IMR-90 (cell line): ENCODE results near the gene SLC16A4. TPM values are rescaled to one million over a fixed set of nuclear protein-coding genes. Genes with fewer than 3 reads are reported as not detected.

Experiments
- ATAC-seq: fragments of 200-7000 bp; cut with Tn5 transposase; 2 replicates; pipeline ENCODE4 v1.9.1; 2020; ENCODE audit warnings: low read depth, mild to moderate bottlenecking, moderate library complexity
- BruUV-seq: library from RNA; stranded (reverse); fragments of 400-500 nt; replicated peaks from 2 replicates; lab custom pipeline; 2021; lab: Mats Ljungman, UMichigan
- CTCF ChIA-PET: fragments of 300-600 bp; formaldehyde crosslinking; extraction: SDS; loops from one replicate; lab custom pipeline; 2021; ENCODE audit warnings: antibody characterized with exemption; lab: Yijun Ruan, JAX
- POLR2A ChIA-PET: fragments of 300-600 bp; sonication (Branson Sonifier 250); formaldehyde crosslinking; loops from one replicate; lab custom pipeline; 2022; ENCODE audit warnings: antibody characterized with exemption; ENCODE audit not compliant: unreplicated experiment; lab: Charles Lee
- DNase-seq: peaks from one replicate; pipeline ENCODE4 v3.0.0; 2013
- H2AFZ ChIP-seq: replicated peaks from 2 replicates; pipeline ENCODE3; 2013; ENCODE audit warnings: low read length, mild to moderate bottlenecking; ENCODE audit not compliant: poor library complexity
- H2AK5ac ChIP-seq: 2 replicates; pipeline ENCODE4 v1.6.1; 2013; ENCODE audit warnings: low read depth, low read length, inconsistent platforms
- H2AK9ac ChIP-seq: replicated peaks from 2 replicates; pipeline ENCODE3; 2013; ENCODE audit warnings: mild to moderate bottlenecking, low read depth, low read length, moderate library complexity; ENCODE audit not compliant: poor library complexity
- H2BK120ac ChIP-seq: 2 replicates; pipeline ENCODE4 v1.6.1; 2013; ENCODE audit warnings: low read depth, low read length, inconsistent platforms
- H2BK15ac ChIP-seq: 3 replicates; pipeline ENCODE4 v1.6.1; 2013; ENCODE audit warnings: low read depth, low read length, inconsistent platforms
- H2BK20ac ChIP-seq: 2 replicates; pipeline ENCODE4 v1.6.1; 2013; ENCODE audit warnings: low read depth, mild to moderate bottlenecking, inconsistent platforms, low read length, moderate library complexity
- H2BK5ac ChIP-seq: 2 replicates; pipeline ENCODE4 v1.6.1; 2013; ENCODE audit warnings: mild to moderate bottlenecking, low read depth, low read length, inconsistent platforms; ENCODE audit not compliant: poor library complexity, severe bottlenecking
- H3K14ac ChIP-seq: replicated peaks from 2 replicates; pipeline ENCODE4 v1.6.1; 2013; ENCODE audit warnings: low read depth, low read length, inconsistent platforms
- H3K18ac ChIP-seq: 2 replicates; pipeline ENCODE4 v1.6.1; 2013; ENCODE audit warnings: low read depth, low read length, control low read depth
- H3K23ac ChIP-seq: 2 replicates; pipeline ENCODE4 v1.6.1; 2013; ENCODE audit warnings: low read depth, low read length, inconsistent platforms
- H3K27ac ChIP-seq: 2 replicates; pipeline ENCODE4 v1.5.1; 2013; ENCODE audit warnings: mild to moderate bottlenecking, control low read depth, low read length; ENCODE audit not compliant: insufficient read depth
- H3K27me3 ChIP-seq: 2 replicates; pipeline ENCODE4 v1.6.1; 2013; ENCODE audit warnings: low read length; ENCODE audit not compliant: control insufficient read depth, insufficient read depth
- H3K36me3 ChIP-seq: 2 replicates; pipeline ENCODE4 v1.6.1; 2013; ENCODE audit warnings: low read length, mixed read lengths; ENCODE audit not compliant: control insufficient read depth, insufficient read depth
- H3K4ac ChIP-seq: 2 replicates; pipeline ENCODE4 v1.6.1; 2013; ENCODE audit warnings: low read depth, low read length, inconsistent platforms
- H3K4me1 ChIP-seq: 2 replicates; pipeline ENCODE4 v1.6.1; 2013; ENCODE audit warnings: low read length, mixed read lengths; ENCODE audit not compliant: control insufficient read depth, insufficient read depth
- H3K4me2 ChIP-seq: 2 replicates; pipeline ENCODE4 v1.6.1; 2013; ENCODE audit warnings: low read depth, mild to moderate bottlenecking, control low read depth, low read length, moderate library complexity
- H3K4me3 ChIP-seq: 2 replicates; pipeline ENCODE4 v1.5.1; 2013; ENCODE audit warnings: low read depth, mild to moderate bottlenecking, control low read depth, low read length, moderate library complexity; ENCODE audit not compliant: insufficient read depth
- H3K56ac ChIP-seq: 2 replicates; pipeline ENCODE4 v1.6.1; 2013; ENCODE audit warnings: low read length, inconsistent platforms; ENCODE audit not compliant: insufficient read depth; ENCODE audit errors: extremely low read depth
- H3K79me1 ChIP-seq, 2 experiments: 2 replicates each; pipeline ENCODE4 v1.6.1; 2013; ENCODE audit warnings: low read length in 2 of 2, inconsistent platforms in 1 of 2, low read depth in 1 of 2
- H3K9ac ChIP-seq: 2 replicates; pipeline ENCODE4 v1.6.1; 2013; ENCODE audit warnings: low read depth, low read length, control low read depth
- H3K9me1 ChIP-seq: 2 replicates; pipeline ENCODE4 v1.6.1; 2013; ENCODE audit warnings: low read length, inconsistent platforms; ENCODE audit not compliant: insufficient read depth
- H3K9me3 ChIP-seq: 2 replicates; pipeline ENCODE4 v1.6.1; 2013; ENCODE audit warnings: low read length; ENCODE audit not compliant: control insufficient read depth, insufficient read depth
- H4K20me1 ChIP-seq: 2 replicates; pipeline ENCODE4 v1.6.1; 2013; ENCODE audit warnings: low read length, inconsistent platforms; ENCODE audit not compliant: insufficient read depth
- H4K5ac ChIP-seq: 2 replicates; pipeline ENCODE4 v1.6.1; 2013; ENCODE audit warnings: mild to moderate bottlenecking, low read depth, low read length, control low read depth
- H4K8ac ChIP-seq, 2 experiments: 2 replicates each; pipeline ENCODE4 v1.6.1; 2013; ENCODE audit warnings: low read depth in 2 of 2, low read length in 2 of 2, control low read depth in 1 of 2, inconsistent platforms in 1 of 2
- H4K91ac ChIP-seq: 2 replicates; pipeline ENCODE4 v1.6.1; 2013; ENCODE audit warnings: low read depth, low read length, inconsistent platforms; ENCODE audit not compliant: insufficient read depth
- BHLHE40 ChIP-seq: fragments of 150-350 bp; IDR thresholded peaks from 2 replicates; pipeline ENCODE4 v1.6.1; 2016; ENCODE audit warnings: mild to moderate bottlenecking, low read depth, low read length
- POLR2A ChIP-seq: IDR thresholded peaks from 2 replicates; pipeline ENCODE4 v1.6.1; 2012; ENCODE audit warnings: mild to moderate bottlenecking, low read depth, low read length
- RAD21 ChIP-seq: IDR thresholded peaks from 2 replicates; pipeline ENCODE4 v1.6.1; 2012; ENCODE audit warnings: low read length, improper control_type of control experiment
- RFX5 ChIP-seq: IDR thresholded peaks from 2 replicates; pipeline ENCODE4 v1.8.0; 2012; ENCODE audit warnings: low read depth, mild to moderate bottlenecking, low read length, moderate library complexity
- SMC3 ChIP-seq: fragments of 150-350 bp; IDR thresholded peaks from 2 replicates; pipeline ENCODE4 v1.6.1; 2016; ENCODE audit warnings: low read depth, mild to moderate bottlenecking, antibody characterized with exemption, low read length, moderate library complexity
- WGBS, 2 experiments: methylation state at CpG; one replicate each; pipeline versions ENCODE4 v1.1.5 to v1.1.7; 2013; ENCODE audit warnings: missing lambda C conversion rate in 2 of 2; ENCODE audit not compliant: insufficient read length in 1 of 2; ENCODE audit errors: extremely low coverage in 2 of 2; 5-methylcytosine and 5-hydroxymethylcytosine counted together
- dilution Hi-C: fragments of 300-500 bp; cut with HindIII; formaldehyde crosslinking; loops from one replicate; pipeline ENCODE4 v1.14.3; 2018; ENCODE audit warnings: low sequenced_read_pairs; ENCODE audit not compliant: unreplicated experiment
- in situ Hi-C: fragments of 300-500 bp; cut with MboI; formaldehyde crosslinking; loops from 3 replicates; pipeline ENCODE4 v1.14.3; 2019; ENCODE audit warnings: low sequenced_read_pairs, inconsistent platforms, mixed read lengths
- intact Hi-C: fragments of 100-400 bp; cut with micrococcal nuclease; formaldehyde crosslinking; loops from 2 replicates; pipeline ENCODE4 v1.10.0; 2022
- polyA plus RNA-seq, 3 experiments: library from polyadenylated mRNA; depleted of rRNA; stranded (reverse); fragments of >200 nt; gene quantifications; 2 replicates each; pipeline ENCODE4 v1.2.3, GENCODE V29; 2012; ENCODE audit warnings: low replicate concordance in 1 of 3
- total RNA-seq: library from RNA; depleted of rRNA; stranded (reverse); fragments of >200 nt; gene quantifications from 2 replicates; pipeline ENCODE4 v1.2.3, GENCODE V29; 2012
- TF ChIP-seq, protein P1 (sequence below): conservative IDR thresholded peaks from 2 replicates; pipeline ENCODE4 v1.5.1; 2012; ENCODE audit warnings: mild to moderate bottlenecking, low read depth, low read length, improper control_type of control experiment
- TF ChIP-seq, protein P2 (sequence below): fragments of 150-350 bp; IDR thresholded peaks from 2 replicates; pipeline ENCODE4 v1.6.1; 2017; ENCODE audit warnings: mild to moderate bottlenecking, antibody characterized with exemption, low read length, low read depth
- TF ChIP-seq, protein P3 (sequence below): fragments of 150-350 bp; IDR thresholded peaks from 2 replicates; pipeline ENCODE4 v1.6.1; 2016; ENCODE audit warnings: low read depth, mild to moderate bottlenecking, low read length, moderate library complexity, borderline replicate concordance

The SLC16A4 gene
- total and polyA plus RNA-seq, 2 of the 4 experiments (the other 2 are of a cell fraction): 27.7 to 65.2 TPM

DNA sequence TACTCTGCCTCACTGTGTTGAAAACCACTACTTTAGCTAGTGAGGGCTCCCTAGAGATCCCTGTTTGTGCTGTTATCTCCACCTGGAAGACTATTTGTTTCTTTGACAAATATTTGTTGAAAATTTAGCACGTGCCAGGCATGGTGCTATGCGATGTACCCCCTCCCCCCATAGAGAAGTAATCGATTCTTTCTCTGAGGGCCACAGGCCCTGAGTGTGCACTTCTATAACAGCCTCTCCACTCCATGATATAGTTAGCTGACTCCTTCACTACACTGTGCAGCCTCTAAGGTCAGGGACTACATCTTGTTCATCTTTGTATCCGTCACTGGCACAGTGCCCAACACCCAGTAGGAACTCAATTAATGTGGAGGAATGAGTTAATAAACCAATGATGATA, 69.0 kb downstream of the SLC16A4 start:
- H3K56ac ChIP-seq: no peak overlapping the region
- H2AK5ac ChIP-seq: no peak overlapping the region
- POLR2A ChIA-PET: no interaction called here
- H3K14ac ChIP-seq: no peak overlapping the region
- H4K5ac ChIP-seq: no peak overlapping the region
- no peak overlapping the region for H2BK5ac ChIP-seq
- no peak overlapping the region for H3K9ac ChIP-seq
- H3K9me1 ChIP-seq: no peaks in the 10 kb centered on the region
- ATAC-seq (no peak), DNase-seq (no peak)
- dilution Hi-C loops (no loop called here), intact Hi-C loops (no loop called here), in situ Hi-C loops (no loop called here)
- H4K20me1 ChIP-seq: no peaks in the 10 kb centered on the region
- H2AFZ ChIP-seq: no peak overlapping the region
- H3K36me3 ChIP-seq: no peaks in the 10 kb centered on the region
- no peak overlapping the region for H4K8ac ChIP-seq
- CTCF ChIA-PET: no interaction called here
- H3K4me3 ChIP-seq: no peak overlapping the region
- H3K27ac ChIP-seq: no peak overlapping the region
- H2BK120ac ChIP-seq: no peak overlapping the region
- no peak overlapping the region for H2AK9ac ChIP-seq
- H3K79me1 ChIP-seq: no peaks in the 10 kb centered on the region
- H3K4me1 ChIP-seq: no peaks in the 10 kb centered on the region
- H3K4ac ChIP-seq: no peak overlapping the region
- no CpG with 5 or more reads among the region's 4 CpGs for WGBS, 2 experiments
- peaks cover 4% of the 10 kb centered on the region; the same call in 1 of the 2 replicates for H3K9me3 ChIP-seq
- TF ChIP-seq POLR2A: no peak
- TF ChIP-seq RFX5: no peak
- TF ChIP-seq, protein P1, sequence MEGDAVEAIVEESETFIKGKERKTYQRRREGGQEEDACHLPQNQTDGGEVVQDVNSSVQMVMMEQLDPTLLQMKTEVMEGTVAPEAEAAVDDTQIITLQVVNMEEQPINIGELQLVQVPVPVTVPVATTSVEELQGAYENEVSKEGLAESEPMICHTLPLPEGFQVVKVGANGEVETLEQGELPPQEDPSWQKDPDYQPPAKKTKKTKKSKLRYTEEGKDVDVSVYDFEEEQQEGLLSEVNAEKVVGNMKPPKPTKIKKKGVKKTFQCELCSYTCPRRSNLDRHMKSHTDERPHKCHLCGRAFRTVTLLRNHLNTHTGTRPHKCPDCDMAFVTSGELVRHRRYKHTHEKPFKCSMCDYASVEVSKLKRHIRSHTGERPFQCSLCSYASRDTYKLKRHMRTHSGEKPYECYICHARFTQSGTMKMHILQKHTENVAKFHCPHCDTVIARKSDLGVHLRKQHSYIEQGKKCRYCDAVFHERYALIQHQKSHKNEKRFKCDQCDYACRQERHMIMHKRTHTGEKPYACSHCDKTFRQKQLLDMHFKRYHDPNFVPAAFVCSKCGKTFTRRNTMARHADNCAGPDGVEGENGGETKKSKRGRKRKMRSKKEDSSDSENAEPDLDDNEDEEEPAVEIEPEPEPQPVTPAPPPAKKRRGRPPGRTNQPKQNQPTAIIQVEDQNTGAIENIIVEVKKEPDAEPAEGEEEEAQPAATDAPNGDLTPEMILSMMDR: no peak
- TF ChIP-seq SMC3: no peak
- no peak for TF ChIP-seq BHLHE40
- TF ChIP-seq, protein P2, sequence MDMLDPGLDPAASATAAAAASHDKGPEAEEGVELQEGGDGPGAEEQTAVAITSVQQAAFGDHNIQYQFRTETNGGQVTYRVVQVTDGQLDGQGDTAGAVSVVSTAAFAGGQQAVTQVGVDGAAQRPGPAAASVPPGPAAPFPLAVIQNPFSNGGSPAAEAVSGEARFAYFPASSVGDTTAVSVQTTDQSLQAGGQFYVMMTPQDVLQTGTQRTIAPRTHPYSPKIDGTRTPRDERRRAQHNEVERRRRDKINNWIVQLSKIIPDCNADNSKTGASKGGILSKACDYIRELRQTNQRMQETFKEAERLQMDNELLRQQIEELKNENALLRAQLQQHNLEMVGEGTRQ: no peak
- TF ChIP-seq, protein P3, sequence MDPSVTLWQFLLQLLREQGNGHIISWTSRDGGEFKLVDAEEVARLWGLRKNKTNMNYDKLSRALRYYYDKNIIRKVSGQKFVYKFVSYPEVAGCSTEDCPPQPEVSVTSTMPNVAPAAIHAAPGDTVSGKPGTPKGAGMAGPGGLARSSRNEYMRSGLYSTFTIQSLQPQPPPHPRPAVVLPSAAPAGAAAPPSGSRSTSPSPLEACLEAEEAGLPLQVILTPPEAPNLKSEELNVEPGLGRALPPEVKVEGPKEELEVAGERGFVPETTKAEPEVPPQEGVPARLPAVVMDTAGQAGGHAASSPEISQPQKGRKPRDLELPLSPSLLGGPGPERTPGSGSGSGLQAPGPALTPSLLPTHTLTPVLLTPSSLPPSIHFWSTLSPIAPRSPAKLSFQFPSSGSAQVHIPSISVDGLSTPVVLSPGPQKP: no peak
- TF ChIP-seq RAD21: no peak
- peaks cover 8% of the 10 kb centered on the region for H3K27me3 ChIP-seq
- no peak overlapping the region for H3K18ac ChIP-seq
- no peak overlapping the region for H2BK20ac ChIP-seq
- no TSS peak for BruUV-seq
- no peak overlapping the region for H3K23ac ChIP-seq
- no peak overlapping the region for H4K91ac ChIP-seq
- no peak overlapping the region for H2BK15ac ChIP-seq
- no peak overlapping the region for H3K4me2 ChIP-seq
